T-cell (primary cell): ENCODE data around the gene BNIP5. TPM values are rescaled to one million over a fixed set of nuclear protein-coding genes. Genes with fewer than 3 reads are reported as not detected.

Experiments
- ATAC-seq, 4 experiments: fragments of 200-7000 bp in 3 of 4; fragments of 150-1000 bp in 1 of 4; cut with Tn5 transposase; replicated peaks in 1 of 4; 1 replicate in 3 of 4; 2 replicates in 1 of 4; pipeline ENCODE4 v1.10.0; 2021; ENCODE audit warnings: moderate library complexity in 3 of 4, mild to moderate bottlenecking in 2 of 4, moderate number of reproducible peaks in 1 of 4
- CTCF ChIA-PET, 2 donors: fragments of 300-600 bp; sonication (Branson Sonifier 250); formaldehyde crosslinking; loops; one replicate each; lab custom pipeline; 2022; ENCODE audit warnings: antibody characterized with exemption in 2 of 2; lab: Charles Lee
- POLR2A ChIA-PET, 2 donors: fragments of 300-600 bp; sonication (Branson Sonifier 250); formaldehyde crosslinking; loops; one replicate each; lab custom pipeline; 2022; ENCODE audit warnings: antibody characterized with exemption in 2 of 2; lab: Charles Lee
- DNase-seq, 35 experiments: peaks; one replicate each; pipeline versions ENCODE4 v3.0.0 to v3.0.0-alpha.2; 2013 to 2023
- H3K27ac ChIP-seq: one replicate; pipeline ENCODE4 v1.5.1; 2013; ENCODE audit warnings: low read length
- H3K27me3 ChIP-seq, 2 experiments: replicated peaks in 1 of 2; 1 replicate in 1 of 2; 2 replicates in 1 of 2; pipeline versions ENCODE4 v1.6.1 to v1.7.0; 2013; ENCODE audit warnings: low read length in 1 of 2, mixed read lengths in 1 of 2; ENCODE audit not compliant: control insufficient read depth in 2 of 2, insufficient read depth in 2 of 2; ENCODE audit errors: extremely low read depth in 1 of 2
- H3K36me3 ChIP-seq, 2 donors: 1 replicate in 1 of 2; 2 replicates in 1 of 2; pipeline versions ENCODE4 v1.6.1 to v1.7.0; 2013; ENCODE audit warnings: low read length in 1 of 2; ENCODE audit not compliant: control insufficient read depth in 2 of 2, insufficient read depth in 1 of 2; ENCODE audit errors: extremely low read depth in 1 of 2
- H3K4me1 ChIP-seq, 2 experiments: 1 replicate in 1 of 2; 2 replicates in 1 of 2; pipeline versions ENCODE4 v1.6.1 to v1.7.0; 2013; ENCODE audit warnings: low read length in 2 of 2, mixed read lengths in 1 of 2; ENCODE audit not compliant: insufficient read depth in 2 of 2, control insufficient read depth in 1 of 2; ENCODE audit errors: extremely low read depth in 1 of 2
- H3K4me3 ChIP-seq, 2 donors: 1 replicate in 1 of 2; 2 replicates in 1 of 2; pipeline versions ENCODE4 v1.5.1 to v1.7.0; 2013; ENCODE audit warnings: mild to moderate bottlenecking in 2 of 2, low read length in 1 of 2, moderate library complexity in 1 of 2; ENCODE audit not compliant: control insufficient read depth in 1 of 2; ENCODE audit errors: extremely low read depth in 1 of 2
- H3K9me3 ChIP-seq: 2 replicates; pipeline ENCODE4 v1.7.0; 2013
- H3K27ac Mint-ChIP-seq, 2 donors: one replicate each; pipeline ENCODE4 v1.8.0; 2020 to 2021; ENCODE audit warnings: mild to moderate bottlenecking in 2 of 2, mixed read lengths in 2 of 2
- H3K27me3 Mint-ChIP-seq, 2 donors: one replicate each; pipeline ENCODE4 v1.8.0; 2021 to 2022; ENCODE audit warnings: mixed read lengths in 2 of 2
- H3K36me3 Mint-ChIP-seq: one replicate; pipeline ENCODE4 v1.8.0; 2021; ENCODE audit warnings: mixed read lengths
- H3K4me1 Mint-ChIP-seq, 3 donors: one replicate each; pipeline ENCODE4 v1.8.0; 2020 to 2022; ENCODE audit warnings: mixed read lengths in 3 of 3, mild to moderate bottlenecking in 1 of 3
- H3K4me3 Mint-ChIP-seq, 3 donors: one replicate each; pipeline ENCODE4 v1.8.0; 2020 to 2022; ENCODE audit warnings: mild to moderate bottlenecking in 3 of 3, mixed read lengths in 3 of 3, moderate library complexity in 3 of 3
- H3K9me3 Mint-ChIP-seq, 3 donors: one replicate each; pipeline ENCODE4 v1.8.0; 2020 to 2022; ENCODE audit warnings: mixed read lengths in 3 of 3
- WGBS: methylation state at CpG from one replicate; pipeline ENCODE4 v1.1.5; 2013; ENCODE audit warnings: missing lambda C conversion rate; ENCODE audit not compliant: insufficient coverage; 5-methylcytosine and 5-hydroxymethylcytosine counted together
- total RNA-seq, 35 experiments: library from RNA in 6 of 35; stranded (reverse) in 6 of 35; fragments of 120-200 nt in 1 of 35; gene quantifications; one replicate each; pipeline versions ENCODE4 v1.2.1 to v1.2.4 and lab custom pipeline; 2013 to 2026

The BNIP5 gene
- total RNA-seq, 5 donors from 2014 or later (not counting 1 experiment from before 2014, with no cell fraction given): 0.09 TPM; not detected in 4

- ChIA-PET POLR2A (no interaction called here), CTCF (no interaction called here)
- Mint-ChIP-seq H3K9me3 (no peaks in the 10 kb centered on the region), H3K27ac (no peak overlapping the region), H3K4me1 (peaks cover 0 to 9% (median 0%) of the 10 kb centered on the region in 3 donors), H3K27me3 (peaks cover 0 to 14% of the 10 kb centered on the region in 2 donors), H3K4me3 (no peak overlapping the region), H3K36me3 (peaks cover 19% of the 10 kb centered on the region)
- ATAC-seq: no peak
- Histone ChIP-seq H3K27ac (no peak overlapping the region), H3K36me3 (no peaks in the 10 kb centered on the region), H3K4me1 (no peaks in the 10 kb centered on the region), H3K4me3 (no peak overlapping the region), H3K27me3 (peaks cover 0 to 6% of the 10 kb centered on the region in 2 experiments), H3K9me3 (no peaks in the 10 kb centered on the region)
- DNase-seq: no peak
- WGBS: 94% methylated on average over 2 of the region's 8 CpGs
These were observed 38.3 kb upstream of the BNIP5 start for GRCh38 chr6:36374972-36375371.

- H3K4me3 Mint-ChIP-seq: no peak overlapping the region
- peaks cover 0 to 9% (median 0%) of the 10 kb centered on the region in 3 donors for H3K4me1 Mint-ChIP-seq
- H3K9me3 ChIP-seq: no peaks in the 10 kb centered on the region
- peaks cover 0 to 6% of the 10 kb centered on the region in 2 experiments for H3K27me3 ChIP-seq
- WGBS: 90% methylated on average over 3 of the region's 4 CpGs
- no peak overlapping the region for H3K27ac ChIP-seq
- POLR2A ChIA-PET: no interaction called here
- no peak overlapping the region for H3K4me3 ChIP-seq
- H3K4me1 ChIP-seq: no peaks in the 10 kb centered on the region
- no peaks in the 10 kb centered on the region for H3K9me3 Mint-ChIP-seq
- no peak overlapping the region for H3K27ac Mint-ChIP-seq
- H3K36me3 ChIP-seq: no peaks in the 10 kb centered on the region
- peaks cover 19% of the 10 kb centered on the region for H3K36me3 Mint-ChIP-seq
- ATAC-seq (no peak), DNase-seq (no peak)
- CTCF ChIA-PET: no interaction called here
- H3K27me3 Mint-ChIP-seq: peaks cover 0 to 14% of the 10 kb centered on the region in 2 donors
These were observed 37.5 kb upstream of the BNIP5 start for GRCh38 chr6:36374194-36374593.

GRCh38 chr6:36373368-36374019 lies 36.8 kb upstream of the BNIP5 start:
- Mint-ChIP-seq H3K4me1 (peaks cover 0 to 5% (median 0%) of the 10 kb centered on the region in 3 donors), H3K9me3 (no peaks in the 10 kb centered on the region), H3K27ac (no peak overlapping the region), H3K36me3 (peaks cover 24% of the 10 kb centered on the region), H3K27me3 (peaks cover 0 to 14% of the 10 kb centered on the region in 2 donors), H3K4me3 (no peak overlapping the region)
- Histone ChIP-seq H3K9me3 (no peaks in the 10 kb centered on the region), H3K4me3 (no peak overlapping the region), H3K36me3 (no peaks in the 10 kb centered on the region), H3K27me3 (peaks cover 0 to 6% of the 10 kb centered on the region in 2 experiments), H3K4me1 (no peaks in the 10 kb centered on the region), H3K27ac (no peak overlapping the region)
- 70% methylated on average over 8 of the region's 15 CpGs for WGBS
- POLR2A ChIA-PET: no interaction called here
- DNase-seq (no peak), ATAC-seq (no peak)
- CTCF ChIA-PET: interaction anchor here in 1 of 2 donors (0.6 kb wide), 1 partner anchor 274 kb away, joined by 3 read pairs; no protein-coding TSS in a partner anchor

GRCh38 chr6:36372088-36372487 lies 35.4 kb upstream of the BNIP5 start:
- ATAC-seq (no peak), DNase-seq (no peak)
- Histone ChIP-seq H3K4me3 (no peak overlapping the region), H3K27ac (no peak overlapping the region), H3K4me1 (no peaks in the 10 kb centered on the region), H3K36me3 (no peaks in the 10 kb centered on the region), H3K27me3 (peaks cover 0 to 6% of the 10 kb centered on the region in 2 experiments), H3K9me3 (no peaks in the 10 kb centered on the region)
- ChIA-PET POLR2A (no interaction called here), CTCF (no interaction called here)
- Mint-ChIP-seq H3K9me3 (no peaks in the 10 kb centered on the region), H3K36me3 (peaks cover 24% of the 10 kb centered on the region), H3K27ac (no peak overlapping the region), H3K4me3 (no peak overlapping the region), H3K4me1 (no peaks in the 10 kb centered on the region), H3K27me3 (peaks cover 0 to 14% of the 10 kb centered on the region in 2 donors)
- 93% methylated on average over 6 of the region's 6 CpGs for WGBS

GRCh38 chr6:36371211-36371610 lies 34.5 kb upstream of the BNIP5 start:
- ATAC-seq: no peak
- Mint-ChIP-seq H3K4me3 (no peak overlapping the region), H3K27me3 (peaks cover 0 to 14% of the 10 kb centered on the region in 2 donors), H3K4me1 (no peaks in the 10 kb centered on the region), H3K36me3 (peaks cover 23% of the 10 kb centered on the region), H3K27ac (no peak overlapping the region), H3K9me3 (no peaks in the 10 kb centered on the region)
- POLR2A ChIA-PET: interaction anchor here in 1 of 2 donors (0.6 kb wide), 1 partner anchor 412 kb away, joined by 3 read pairs; no protein-coding TSS in a partner anchor
- Histone ChIP-seq H3K27ac (no peak overlapping the region), H3K4me1 (no peaks in the 10 kb centered on the region), H3K9me3 (no peaks in the 10 kb centered on the region), H3K4me3 (no peak overlapping the region), H3K36me3 (no peaks in the 10 kb centered on the region), H3K27me3 (peaks cover 0 to 6% of the 10 kb centered on the region in 2 experiments)
- WGBS: 92% methylated on average over 9 of the region's 9 CpGs
- CTCF ChIA-PET: no interaction called here
- DNase-seq: no peak

- Histone ChIP-seq H3K36me3 (no peaks in the 10 kb centered on the region), H3K27ac (no peak overlapping the region), H3K4me1 (no peaks in the 10 kb centered on the region), H3K9me3 (no peaks in the 10 kb centered on the region), H3K4me3 (no peak overlapping the region), H3K27me3 (peaks cover 0 to 6% of the 10 kb centered on the region in 2 experiments)
- H3K27ac Mint-ChIP-seq: no peak overlapping the region
- no peaks in the 10 kb centered on the region for H3K4me1 Mint-ChIP-seq
- ChIA-PET POLR2A (interaction anchor here in 1 of 2 donors (0.6 kb wide), 1 partner anchor 413 kb away, joined by 3 read pairs; no protein-coding TSS in a partner anchor), CTCF (interaction anchor here in 1 of 2 donors (0.6 kb wide), 1 partner anchor 329 kb away, joined by 8 read pairs; no protein-coding TSS in a partner anchor)
- H3K27me3 Mint-ChIP-seq: peaks cover 0 to 14% of the 10 kb centered on the region in 2 donors
- peaks cover 20% of the 10 kb centered on the region for H3K36me3 Mint-ChIP-seq
- ATAC-seq (no peak), DNase-seq (no peak)
- no CpG with 5 or more reads among the region's 2 CpGs for WGBS
- no peak overlapping the region for H3K4me3 Mint-ChIP-seq
- no peaks in the 10 kb centered on the region for H3K9me3 Mint-ChIP-seq
These were observed 34.0 kb upstream of the BNIP5 start for GRCh38 chr6:36370638-36371037.
